HEK293 (cell line): ENCODE results near the gene NCOA6.

Experiments used
- CTCF ChIA-PET: fragments of 350-600 bp; formaldehyde crosslinking; extraction: SDS; loops from one replicate; lab custom pipeline; 2021; ENCODE audit warnings: antibody characterized with exemption; lab: Yijun Ruan, JAX
- POLR2A ChIA-PET: fragments of 300-600 bp; formaldehyde crosslinking; extraction: SDS; loops from one replicate; lab custom pipeline; 2020; ENCODE audit warnings: antibody characterized with exemption, inconsistent platforms; lab: Yijun Ruan, JAX
- H3K27ac ChIP-seq: fragments of 200-500 bp; sonication (Bioruptor generic); 2 replicates; pipeline ENCODE4 v1.5.1; 2014; ENCODE audit warnings: low read depth, low read length, control low read depth, inconsistent platforms; ENCODE audit errors: extremely low read depth
- H3K36me3 ChIP-seq, 2 experiments: fragments of 200-500 bp in 1 of 2; sonication (Bioruptor generic) in 1 of 2; 1 replicate in 1 of 2; 2 replicates in 1 of 2; pipeline ENCODE4 v1.5.1; 2014 to 2017; ENCODE audit warnings: inconsistent platforms in 2 of 2, low read length in 2 of 2; ENCODE audit not compliant: control insufficient read depth in 2 of 2, insufficient read depth in 1 of 2
- H3K4me1 ChIP-seq: fragments of 200-500 bp; sonication (Bioruptor generic); 2 replicates; pipeline ENCODE4 v1.5.1; 2014; ENCODE audit warnings: mild to moderate bottlenecking, low read length, inconsistent platforms; ENCODE audit not compliant: control insufficient read depth, insufficient read depth
- H3K4me3 ChIP-seq: 2 replicates; pipeline ENCODE4 v1.5.1; 2011; ENCODE audit warnings: low read depth, mild to moderate bottlenecking, control low read depth, low read length, moderate library complexity
- H3K9me3 ChIP-seq: fragments of 200-500 bp; sonication (Bioruptor generic); 2 replicates; pipeline ENCODE4 v1.5.1; 2014; ENCODE audit warnings: low read depth, low read length, inconsistent platforms; ENCODE audit not compliant: control insufficient read depth, insufficient read depth
- GLIS1 ChIP-seq: fragments of 450-650 bp; formaldehyde crosslinking; IDR thresholded peaks from 2 replicates; pipeline ENCODE4 v1.5.1; 2016; ENCODE audit warnings: missing biosample characterization, missing genetic modification characterization
- HOXA7 ChIP-seq: sonication (generic); formaldehyde crosslinking; IDR thresholded peaks from 2 replicates; pipeline ENCODE4 v1.8.1; 2022; ENCODE audit warnings: missing genetic modification reagents, borderline replicate concordance
- INSM2 ChIP-seq: fragments of 450-650 bp; formaldehyde crosslinking; IDR thresholded peaks from 2 replicates; pipeline ENCODE4 v1.5.1; 2016; ENCODE audit warnings: missing biosample characterization, missing genetic modification characterization
- KLF1 ChIP-seq: fragments of 450-650 bp; formaldehyde crosslinking; IDR thresholded peaks from 2 replicates; pipeline ENCODE4 v1.5.1; 2016; ENCODE audit warnings: missing biosample characterization, missing genetic modification characterization
- KLF8 ChIP-seq: fragments of 450-650 bp; formaldehyde crosslinking; IDR thresholded peaks from 2 replicates; pipeline ENCODE4 v1.5.1; 2016; ENCODE audit warnings: missing biosample characterization, missing genetic modification characterization
- MEIS1 ChIP-seq: sonication (generic); formaldehyde crosslinking; IDR thresholded peaks from 2 replicates; pipeline ENCODE4 v1.8.1; 2022; ENCODE audit warnings: missing genetic modification reagents, mild to moderate bottlenecking, borderline replicate concordance
- OVOL3 ChIP-seq: fragments of 450-650 bp; formaldehyde crosslinking; IDR thresholded peaks from 2 replicates; pipeline ENCODE4 v1.5.1; 2016; ENCODE audit warnings: missing biosample characterization, missing genetic modification characterization
- PRDM10 ChIP-seq: fragments of 450-650 bp; formaldehyde crosslinking; IDR thresholded peaks from 2 replicates; pipeline ENCODE4 v1.5.1; 2016; ENCODE audit warnings: missing biosample characterization, missing genetic modification characterization
- RBAK ChIP-seq: fragments of 450-650 bp; formaldehyde crosslinking; IDR thresholded peaks from 2 replicates; pipeline ENCODE4 v1.5.1; 2016; ENCODE audit warnings: missing biosample characterization, missing genetic modification characterization
- REPIN1 ChIP-seq: fragments of 450-650 bp; formaldehyde crosslinking; IDR thresholded peaks from 2 replicates; pipeline ENCODE4 v1.5.1; 2017; ENCODE audit warnings: missing biosample characterization, missing genetic modification characterization, low read depth
- TCF7L2 ChIP-seq: IDR thresholded peaks from 2 replicates; pipeline ENCODE4 v1.6.1; 2011; ENCODE audit warnings: low read depth, mild to moderate bottlenecking, inconsistent platforms, low read length, moderate library complexity, borderline replicate concordance
- ZNF10 ChIP-seq: fragments of 450-650 bp; formaldehyde crosslinking; IDR thresholded peaks from 2 replicates; pipeline ENCODE4 v1.5.1; 2017; ENCODE audit warnings: missing biosample characterization, missing genetic modification characterization
- ZNF140 ChIP-seq: fragments of 450-650 bp; formaldehyde crosslinking; IDR thresholded peaks from 2 replicates; pipeline ENCODE4 v1.5.1; 2016; ENCODE audit warnings: missing biosample characterization, missing genetic modification characterization
- ZNF169 ChIP-seq: fragments of 450-650 bp; formaldehyde crosslinking; IDR thresholded peaks from 2 replicates; pipeline ENCODE4 v1.5.1; 2016; ENCODE audit warnings: missing biosample characterization, missing genetic modification characterization
- ZNF2 ChIP-seq: fragments of 450-650 bp; formaldehyde crosslinking; IDR thresholded peaks from 2 replicates; pipeline ENCODE4 v1.5.1; 2016; ENCODE audit warnings: missing biosample characterization, missing genetic modification characterization
- ZNF221 ChIP-seq: fragments of 450-650 bp; formaldehyde crosslinking; IDR thresholded peaks from 2 replicates; pipeline ENCODE4 v1.5.1; 2017; ENCODE audit warnings: missing biosample characterization, missing genetic modification characterization, borderline replicate concordance
- ZNF426 ChIP-seq: fragments of 450-650 bp; formaldehyde crosslinking; IDR thresholded peaks from 2 replicates; pipeline ENCODE4 v1.5.1; 2017; ENCODE audit warnings: missing biosample characterization, missing genetic modification characterization, mild to moderate bottlenecking, inconsistent platforms, moderate library complexity
- ZNF510 ChIP-seq: fragments of 450-650 bp; formaldehyde crosslinking; IDR thresholded peaks from 2 replicates; pipeline ENCODE4 v1.5.1; 2018; ENCODE audit warnings: mild to moderate bottlenecking, missing genetic modification characterization, missing biosample characterization; ENCODE audit not compliant: insufficient replicate concordance
- ZNF514 ChIP-seq: fragments of 450-650 bp; formaldehyde crosslinking; IDR thresholded peaks from 2 replicates; pipeline ENCODE4 v1.5.1; 2016; ENCODE audit warnings: missing biosample characterization, missing genetic modification characterization
- ZNF549 ChIP-seq: fragments of 450-650 bp; IDR thresholded peaks from 2 replicates; pipeline ENCODE4 v1.5.1; 2018; ENCODE audit warnings: missing biosample characterization, missing genetic modification characterization, mild to moderate bottlenecking, inconsistent platforms, moderate library complexity
- ZNF561 ChIP-seq: fragments of 450-650 bp; IDR thresholded peaks from 2 replicates; pipeline ENCODE4 v1.5.1; 2018; ENCODE audit warnings: missing biosample characterization, missing genetic modification characterization, borderline replicate concordance
- ZNF610 ChIP-seq: fragments of 450-650 bp; formaldehyde crosslinking; IDR thresholded peaks from 2 replicates; pipeline ENCODE4 v1.5.1; 2016; ENCODE audit warnings: missing biosample characterization, missing genetic modification characterization, borderline replicate concordance
- ZNF621 ChIP-seq: fragments of 450-650 bp; formaldehyde crosslinking; IDR thresholded peaks from 2 replicates; pipeline ENCODE4 v1.5.1; 2017; ENCODE audit warnings: missing biosample characterization, missing genetic modification characterization
- ZNF629 ChIP-seq: fragments of 450-650 bp; formaldehyde crosslinking; IDR thresholded peaks from 2 replicates; pipeline ENCODE4 v1.5.1; 2017; ENCODE audit warnings: missing biosample characterization, missing genetic modification characterization
- ZNF639 ChIP-seq: fragments of 450-650 bp; formaldehyde crosslinking; IDR thresholded peaks from 2 replicates; pipeline ENCODE4 v1.5.1; 2016; ENCODE audit warnings: missing biosample characterization, missing genetic modification characterization
- ZNF792 ChIP-seq: fragments of 450-650 bp; formaldehyde crosslinking; IDR thresholded peaks from 2 replicates; pipeline ENCODE4 v1.5.1; 2016; ENCODE audit warnings: missing biosample characterization, missing genetic modification characterization
- ZSCAN5A ChIP-seq: fragments of 450-650 bp; formaldehyde crosslinking; IDR thresholded peaks from 2 replicates; pipeline ENCODE4 v1.5.1; 2016; ENCODE audit warnings: missing biosample characterization, missing genetic modification characterization
- ZXDB ChIP-seq: fragments of 450-650 bp; formaldehyde crosslinking; IDR thresholded peaks from 2 replicates; pipeline ENCODE4 v1.5.1; 2016; ENCODE audit warnings: missing biosample characterization, missing genetic modification characterization

Gene NCOA6

GRCh38 chr20:34863421-34863965 lies 38.0 kb upstream of the NCOA6 start:
- CTCF ChIA-PET = interaction anchor here (0.5 kb wide), 1 partner anchor 233 kb away, joined by 3 read pairs; no protein-coding TSS in a partner anchor
- POLR2A ChIA-PET = interaction anchor here (0.5 kb wide), 1 partner anchor 1246 kb away, joined by 3 read pairs; no protein-coding TSS in a partner anchor
- Histone ChIP-seq H3K4me1 (no peaks in the 10 kb centered on the region), H3K4me3 (no peak overlapping the region), H3K27ac (no peak overlapping the region), H3K9me3 (no peaks in the 10 kb centered on the region), H3K36me3 (peaks cover 0 to 51% of the 10 kb centered on the region in 2 experiments; a peak in 2 of 3 replicates)
- TF ChIP-seq HOXA7 (CRISPR knock-in tag) = no peak
- no peak for TF ChIP-seq MEIS1 (CRISPR knock-in tag)
- TF ChIP-seq ZNF514 = no peak
- no peak for TF ChIP-seq ZSCAN5A
- TF ChIP-seq GLIS1 (tag by site-specific recombination) = no peak
- TF ChIP-seq ZNF629 (tag by site-specific recombination) = no peak
- TF ChIP-seq PRDM10 (tag by site-specific recombination) = no peak
- TF ChIP-seq ZNF140 = no peak
- no peak for TF ChIP-seq ZNF10 (tag by site-specific recombination)
- TF ChIP-seq ZXDB = no peak
- no peak for TF ChIP-seq KLF8

- no peaks in the 10 kb centered on the region for H3K9me3 ChIP-seq
- ChIA-PET CTCF (no interaction called here), POLR2A (no interaction called here)
- no peaks in the 10 kb centered on the region for H3K4me1 ChIP-seq
- H3K27ac ChIP-seq = no peak overlapping the region
- H3K4me3 ChIP-seq = no peak overlapping the region
- H3K36me3 ChIP-seq = peaks cover 0 to 58% of the 10 kb centered on the region in 2 experiments; a peak in 2 of 3 replicates
- TF ChIP-seq KLF1 (tag by site-specific recombination) = no peak
- TF ChIP-seq ZNF561 (tag by site-specific recombination) = no peak
- no peak for TF ChIP-seq ZNF792 (tag by site-specific recombination)
- no peak for TF ChIP-seq TCF7L2
- TF ChIP-seq ZNF639 (tag by site-specific recombination) = no peak
- TF ChIP-seq OVOL3 (tag by site-specific recombination) = no peak
- TF ChIP-seq ZNF169 = no peak
- TF ChIP-seq ZNF426 (tag by site-specific recombination) = no peak
- TF ChIP-seq ZNF514 = no peak
- TF ChIP-seq ZNF610 (tag by site-specific recombination) = no peak
- TF ChIP-seq ZNF549 (tag by site-specific recombination) = no peak
- TF ChIP-seq ZNF621 (tag by site-specific recombination) = no peak
- no peak for TF ChIP-seq RBAK (tag by site-specific recombination)
- no peak for TF ChIP-seq ZNF2
- no peak for TF ChIP-seq REPIN1 (tag by site-specific recombination)
- no peak for TF ChIP-seq ZNF221 (tag by site-specific recombination)
- TF ChIP-seq INSM2 = no peak
- TF ChIP-seq ZNF510 = no peak
Observed at GRCh38 chr20:34862724-34863123, 37.3 kb upstream of the NCOA6 start.
